OCI-LY3 (cell line): ENCODE data around the gene LBR.

Experiments used
- CTCF ChIP-seq: fragments of 200-600, 300-600 bp; sonication (generic); IDR thresholded peaks from 2 replicates; pipeline ENCODE4 v1.5.1; 2014; ENCODE audit warnings: antibody characterized with exemption, low read length, low read depth
- EZH2phosphoT487 ChIP-seq: fragments of 200-600 bp; shearing (Covaris generic); IDR thresholded peaks from 2 replicates; pipeline ENCODE4 v1.6.1; 2018; ENCODE audit warnings: antibody characterized with exemption, mixed run types, low read depth

- TF ChIP-seq CTCF, result no peak
- TF ChIP-seq EZH2phosphoT487, result no peak
Observed at GRCh38 chr1:225471109-225471452, 43.2 kb upstream of the LBR start.
